Measurements from ENCODE around the gene PDPR.
"Not testable (repeated sequence)": the region's sequence is repeated elsewhere in the genome, so short reads cannot be mapped to it uniquely, and the experiment has no call there.

PDPR gene

GRCh38 chr16:70187858-70188607 lies 73.9 kb downstream of the PDPR start:
- H3K4me3 ChIP-seq (ENCODE audit: low read depth, low read length): not testable (repeated sequence)

GRCh38 chr16:70188608-70188915 lies 74.4 kb downstream of the PDPR start:
- not testable (repeated sequence) for DNase-seq (ENCODE audit: low read depth); H3K4me3 ChIP-seq (ENCODE audit: low read depth, low read length)

More at GRCh38 chr16:70187858-70188607, 73.9 kb downstream of the PDPR start:
- DNase-seq (ENCODE audit: low read depth): not testable (repeated sequence)

GRCh38 chr16:70190574-70190973 lies 76.4 kb downstream of the PDPR start:
- not testable (repeated sequence) for H3K4me3 ChIP-seq (ENCODE audit: low read depth, low read length); DNase-seq (ENCODE audit: low read depth)

- DNase-seq (ENCODE audit: low read depth); H3K4me3 ChIP-seq (ENCODE audit: low read depth, low read length): not testable (repeated sequence)
Measured at GRCh38 chr16:70196683-70197300, 82.7 kb downstream of the PDPR start.

- not testable (repeated sequence) for DNase-seq (ENCODE audit: low read depth); H3K4me3 ChIP-seq (ENCODE audit: low read depth, low read length)
Measured at GRCh38 chr16:70197611-70198010, 83.5 kb downstream of the PDPR start.

- not testable (repeated sequence) for DNase-seq (ENCODE audit: low read depth)
Measured at GRCh38 chr16:70198230-70198629, 84.1 kb downstream of the PDPR start.

GRCh38 chr16:70198666-70199065 lies 84.5 kb downstream of the PDPR start:
- not testable (repeated sequence) for DNase-seq (ENCODE audit: low read depth)

More at GRCh38 chr16:70198230-70198629, 84.1 kb downstream of the PDPR start:
- H3K4me3 ChIP-seq (ENCODE audit: low read depth, low read length): not testable (repeated sequence)

GRCh38 chr16:70199170-70199569 lies 85.0 kb downstream of the PDPR start:
- not testable (repeated sequence) for DNase-seq (ENCODE audit: low read depth); H3K4me3 ChIP-seq (ENCODE audit: low read depth, low read length)

More at GRCh38 chr16:70198666-70199065, 84.5 kb downstream of the PDPR start:
- not testable (repeated sequence) for H3K4me3 ChIP-seq (ENCODE audit: low read depth, low read length)

- not testable (repeated sequence) for H3K4me3 ChIP-seq (ENCODE audit: low read depth, low read length); DNase-seq (ENCODE audit: low read depth)
Measured at GRCh38 chr16:70200063-70200462, 85.9 kb downstream of the PDPR start.

GRCh38 chr16:70203508-70203907 lies 89.4 kb downstream of the PDPR start:
- not testable (repeated sequence) for H3K4me3 ChIP-seq (ENCODE audit: low read depth, low read length); DNase-seq (ENCODE audit: low read depth)

GRCh38 chr16:70204010-70204409 lies 89.9 kb downstream of the PDPR start:
- H3K4me3 ChIP-seq (ENCODE audit: low read depth, low read length); DNase-seq (ENCODE audit: low read depth): not testable (repeated sequence)

- not testable (repeated sequence) for H3K4me3 ChIP-seq (ENCODE audit: low read depth, low read length)
Measured at GRCh38 chr16:70204668-70205405, 90.7 kb downstream of the PDPR start.

GRCh38 chr16:70206382-70206781 lies 92.2 kb downstream of the PDPR start:
- not testable (repeated sequence) for DNase-seq (ENCODE audit: low read depth); H3K4me3 ChIP-seq (ENCODE audit: low read depth, low read length)

More at GRCh38 chr16:70204668-70205405, 90.7 kb downstream of the PDPR start:
- DNase-seq (ENCODE audit: low read depth): not testable (repeated sequence)
